Calu3 (cell line): ENCODE results near the gene ATP13A4. TPM values are rescaled to one million over a fixed set of nuclear protein-coding genes. Genes with fewer than 3 reads are reported as not detected.

Experiments
- BruUV-seq: library from RNA; stranded (reverse); fragments of 400-500 nt; replicated peaks from 2 replicates; lab custom pipeline; 2021; lab: Mats Ljungman, UMichigan
- CTCF ChIA-PET: fragments of 300-600 bp; sonication (Branson Sonifier 250); formaldehyde crosslinking; loops from one replicate; lab custom pipeline; 2022; ENCODE audit warnings: antibody characterized with exemption; lab: Charles Lee
- DNase-seq: peaks from one replicate; pipeline ENCODE4 v3.0.0; 2022
- H3K27ac Mint-ChIP-seq: one replicate; pipeline ENCODE4 v1.8.0; 2022; ENCODE audit warnings: mixed read lengths; ENCODE audit not compliant: unreplicated experiment
- H3K27me3 Mint-ChIP-seq: one replicate; pipeline ENCODE4 v1.8.0; 2022; ENCODE audit warnings: mixed read lengths; ENCODE audit not compliant: unreplicated experiment
- H3K36me3 Mint-ChIP-seq: one replicate; pipeline ENCODE4 v1.8.0; 2022; ENCODE audit warnings: mild to moderate bottlenecking, moderate library complexity, mixed read lengths; ENCODE audit not compliant: insufficient read depth, unreplicated experiment
- H3K4me1 Mint-ChIP-seq: one replicate; pipeline ENCODE4 v1.8.0; 2022; ENCODE audit warnings: mild to moderate bottlenecking, low read depth, mixed read lengths; ENCODE audit not compliant: unreplicated experiment
- H3K4me3 Mint-ChIP-seq: one replicate; pipeline ENCODE4 v1.8.0; 2022; ENCODE audit warnings: mild to moderate bottlenecking, low read depth, moderate library complexity, mixed read lengths; ENCODE audit not compliant: unreplicated experiment
- H3K9me3 Mint-ChIP-seq: one replicate; pipeline ENCODE4 v1.8.0; 2022; ENCODE audit warnings: low read depth, mixed read lengths; ENCODE audit not compliant: unreplicated experiment
- CTCF ChIP-seq: fragments of 200-600 bp; IDR thresholded peaks from one replicate; pipeline ENCODE4 v1.8.0; 2022; ENCODE audit warnings: antibody characterized with exemption; ENCODE audit not compliant: unreplicated experiment
- intact Hi-C: fragments of 100-400 bp; cut with micrococcal nuclease; formaldehyde crosslinking; loops from one replicate; pipeline ENCODE4 v1.10.0; 2022; ENCODE audit not compliant: unreplicated experiment
- total RNA-seq: library from RNA; stranded (reverse); gene quantifications from 2 replicates; pipeline ENCODE4 v1.2.3, GENCODE V29; 2022

Gene ATP13A4
- total RNA-seq, 1 experiment from 2014 or later: 24.6 TPM

- H3K36me3 Mint-ChIP-seq: no peaks in the 10 kb centered on the region
- no peaks in the 10 kb centered on the region for H3K4me1 Mint-ChIP-seq
- CTCF ChIA-PET: no interaction called here
- no peak for DNase-seq
- intact Hi-C loops: no loop called here
- TF ChIP-seq CTCF: no peak
- no peak overlapping the region for H3K4me3 Mint-ChIP-seq
- H3K27ac Mint-ChIP-seq: no peak overlapping the region
- no peaks in the 10 kb centered on the region for H3K27me3 Mint-ChIP-seq
- H3K9me3 Mint-ChIP-seq: no peaks in the 10 kb centered on the region
- BruUV-seq: no TSS peak
Observed at GRCh38 chr3:193367868-193368267, 186.8 kb downstream of the ATP13A4 start.

DNA sequence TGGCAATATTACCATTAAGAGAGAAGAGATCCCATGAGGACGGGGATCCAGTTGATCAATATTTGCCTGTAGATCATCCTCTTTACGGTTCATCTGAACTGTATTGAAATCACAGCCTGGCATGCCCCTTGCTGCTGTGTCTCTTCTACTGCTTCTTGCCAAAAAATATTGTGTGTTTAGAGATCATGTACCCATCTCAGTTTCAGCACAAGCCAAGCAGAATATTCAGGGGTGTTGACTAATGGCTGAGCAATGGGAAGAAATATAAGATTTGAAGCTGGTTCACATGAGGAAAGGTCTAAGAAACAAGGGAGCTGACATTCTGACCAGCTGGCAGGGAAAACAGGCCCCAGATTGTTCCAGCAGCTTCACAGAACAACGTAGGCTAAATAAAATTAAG lies 197.4 kb downstream of the ATP13A4 start:
- Mint-ChIP-seq H3K4me3 (no peak overlapping the region), H3K4me1 (no peaks in the 10 kb centered on the region), H3K9me3 (no peaks in the 10 kb centered on the region), H3K36me3 (no peaks in the 10 kb centered on the region), H3K27me3 (peaks cover 9% of the 10 kb centered on the region), H3K27ac (no peak overlapping the region)
- DNase-seq: no peak
- intact Hi-C loops: no loop called here
- CTCF ChIA-PET: no interaction called here
- BruUV-seq: no TSS peak
- TF ChIP-seq CTCF: no peak

GRCh38 chr3:193354423-193354822 lies 200.3 kb downstream of the ATP13A4 start:
- DNase-seq: no peak
- Mint-ChIP-seq H3K4me3 (no peak overlapping the region), H3K9me3 (no peaks in the 10 kb centered on the region), H3K4me1 (no peaks in the 10 kb centered on the region), H3K27ac (no peak overlapping the region), H3K36me3 (no peaks in the 10 kb centered on the region), H3K27me3 (peaks cover 9% of the 10 kb centered on the region)
- CTCF ChIA-PET: interaction anchor here (1.1 kb wide), 1 partner anchor 12 kb away, joined by 4 read pairs; no protein-coding TSS in a partner anchor
- TF ChIP-seq CTCF: no peak
- intact Hi-C loops: no loop called here
- no TSS peak for BruUV-seq

Other genes with a start within 250 kb of the ATP13A4 start
- gene ATP13A5, start 176.1 kb downstream of the ATP13A4 start, total RNA-seq: 0.66 TPM in 1 of 2 replicates, not detected in the other
- 110 and 115 TPM in 2 replicates for gene OPA1, start 38.3 kb upstream of the ATP13A4 start, total RNA-seq